AG10803 (cell line): ENCODE data around the gene CMSS1.
"Not testable (repeated sequence)": the region's sequence is repeated elsewhere in the genome, so short reads cannot be mapped to it uniquely, and the experiment has no call there.

Experiments
- DNase-seq: peaks from one replicate; pipeline ENCODE4 v3.0.0; 2010; ENCODE audit warnings: low read depth
- H3K4me3 ChIP-seq: 2 replicates; pipeline ENCODE4 v1.5.1; 2011; ENCODE audit warnings: mild to moderate bottlenecking, low read length, control low read depth
- TF ChIP-seq, protein P1 (sequence below): conservative IDR thresholded peaks from 2 replicates; pipeline ENCODE4 v1.5.1; 2011; ENCODE audit warnings: mild to moderate bottlenecking, low read length, control low read depth, inconsistent platforms

The CMSS1 gene

DNA sequence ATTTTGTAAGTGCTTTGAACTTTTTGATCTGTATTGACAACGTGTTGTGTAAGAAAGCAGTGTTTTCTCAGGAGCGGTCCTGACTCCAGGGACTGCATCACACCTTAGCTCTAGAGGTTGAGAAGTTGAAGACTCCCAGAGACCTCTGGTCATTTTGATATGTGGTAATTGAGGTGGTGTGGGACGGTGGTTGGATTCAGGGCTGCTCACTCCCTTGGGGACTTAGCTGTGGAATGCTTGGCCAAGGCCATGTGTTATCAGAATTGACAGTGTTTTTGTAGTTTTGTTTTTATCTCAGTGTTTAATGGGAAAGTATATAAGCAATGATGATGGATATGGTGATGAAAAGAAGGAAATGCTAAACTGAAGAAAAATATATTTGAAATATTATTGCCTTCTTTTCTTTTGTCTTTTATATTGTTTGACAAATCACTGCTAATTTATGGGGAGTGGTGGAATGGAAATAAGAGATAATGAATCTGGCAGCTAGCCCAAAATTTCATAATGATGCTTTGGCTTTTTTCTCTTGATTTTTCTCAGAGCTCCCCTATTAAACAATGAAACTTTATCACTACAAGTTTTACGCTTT, 16.0 kb downstream of the CMSS1 start:
- TF ChIP-seq, protein P1, sequence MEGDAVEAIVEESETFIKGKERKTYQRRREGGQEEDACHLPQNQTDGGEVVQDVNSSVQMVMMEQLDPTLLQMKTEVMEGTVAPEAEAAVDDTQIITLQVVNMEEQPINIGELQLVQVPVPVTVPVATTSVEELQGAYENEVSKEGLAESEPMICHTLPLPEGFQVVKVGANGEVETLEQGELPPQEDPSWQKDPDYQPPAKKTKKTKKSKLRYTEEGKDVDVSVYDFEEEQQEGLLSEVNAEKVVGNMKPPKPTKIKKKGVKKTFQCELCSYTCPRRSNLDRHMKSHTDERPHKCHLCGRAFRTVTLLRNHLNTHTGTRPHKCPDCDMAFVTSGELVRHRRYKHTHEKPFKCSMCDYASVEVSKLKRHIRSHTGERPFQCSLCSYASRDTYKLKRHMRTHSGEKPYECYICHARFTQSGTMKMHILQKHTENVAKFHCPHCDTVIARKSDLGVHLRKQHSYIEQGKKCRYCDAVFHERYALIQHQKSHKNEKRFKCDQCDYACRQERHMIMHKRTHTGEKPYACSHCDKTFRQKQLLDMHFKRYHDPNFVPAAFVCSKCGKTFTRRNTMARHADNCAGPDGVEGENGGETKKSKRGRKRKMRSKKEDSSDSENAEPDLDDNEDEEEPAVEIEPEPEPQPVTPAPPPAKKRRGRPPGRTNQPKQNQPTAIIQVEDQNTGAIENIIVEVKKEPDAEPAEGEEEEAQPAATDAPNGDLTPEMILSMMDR: no peak
- no peak overlapping the region for H3K4me3 ChIP-seq
- DNase-seq: no peak

DNA sequence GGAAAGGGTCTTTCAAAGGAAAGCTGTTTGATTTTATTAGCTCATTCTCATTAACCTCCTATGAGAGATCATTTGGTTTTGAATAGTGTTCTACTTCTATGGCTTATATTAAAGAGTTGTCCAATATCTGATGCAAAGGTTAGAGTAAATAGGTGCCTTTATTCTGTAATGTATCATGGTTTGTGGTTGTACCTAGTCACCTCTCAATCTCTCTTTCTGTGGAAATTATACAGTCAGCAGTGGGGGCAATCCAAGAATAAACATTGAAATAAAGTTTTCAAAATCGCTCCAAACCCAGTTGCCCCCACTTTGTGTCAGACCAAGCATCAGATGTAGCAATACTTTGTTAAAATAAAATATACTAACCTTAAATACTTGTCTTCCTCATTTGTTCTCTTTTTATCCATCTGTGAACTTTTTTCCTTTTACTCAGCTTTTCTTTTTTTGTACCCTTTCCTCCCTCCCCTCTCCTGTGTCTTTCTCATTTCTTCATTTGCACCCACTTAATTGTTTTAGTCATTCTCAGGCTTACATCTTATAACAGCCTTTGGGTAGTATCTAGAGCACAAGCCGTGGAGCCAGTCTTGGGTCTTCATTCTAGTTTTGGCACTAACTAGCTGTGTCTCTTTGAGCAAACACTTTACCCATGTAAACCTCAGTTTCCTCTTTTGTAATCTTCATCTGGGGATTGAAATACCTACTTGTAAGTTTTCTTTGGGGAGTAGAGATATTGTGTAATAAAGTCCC, 16.7 kb downstream of the CMSS1 start:
- no peak for DNase-seq
- no peak overlapping the region for H3K4me3 ChIP-seq
- TF ChIP-seq, protein P1: no peak

GRCh38 chr3:99836681-99837080, 19.0 kb downstream of the CMSS1 start:
- H3K4me3 ChIP-seq: no peak overlapping the region
- no peak for DNase-seq
- TF ChIP-seq, protein P1: no peak

- TF ChIP-seq, protein P1: no peak
- no peak overlapping the region for H3K4me3 ChIP-seq
- no peak for DNase-seq
These were observed 20.1 kb downstream of the CMSS1 start for GRCh38 chr3:99837715-99838114.

DNA sequence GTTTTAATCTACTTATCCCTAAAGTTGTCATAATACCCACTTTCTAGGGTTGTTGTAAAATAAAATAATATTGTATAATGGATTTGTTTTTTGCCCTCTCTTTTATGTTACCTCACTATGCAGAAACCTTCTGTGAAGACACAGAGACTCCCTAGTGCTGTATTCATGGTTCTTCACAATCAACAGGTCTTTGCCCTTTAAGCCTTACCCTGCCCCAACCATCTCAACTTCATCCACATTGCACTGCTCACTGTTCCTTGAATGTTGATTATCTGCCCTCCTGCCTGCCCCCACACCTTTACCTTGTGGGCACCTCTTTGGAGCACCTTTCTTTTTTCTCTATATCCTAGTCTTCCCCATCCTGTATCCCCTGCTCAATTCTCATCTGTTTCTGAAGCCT, 21.1 kb downstream of the CMSS1 start:
- TF ChIP-seq, protein P1: no peak

GRCh38 chr3:99839613-99840012, 22.0 kb downstream of the CMSS1 start:
- no peak for DNase-seq
- no peak overlapping the region for H3K4me3 ChIP-seq
- TF ChIP-seq, protein P1: no peak

More for the DNA sequence above, 21.1 kb downstream of the CMSS1 start:
- DNase-seq: no peak
- H3K4me3 ChIP-seq: no peak overlapping the region

DNA sequence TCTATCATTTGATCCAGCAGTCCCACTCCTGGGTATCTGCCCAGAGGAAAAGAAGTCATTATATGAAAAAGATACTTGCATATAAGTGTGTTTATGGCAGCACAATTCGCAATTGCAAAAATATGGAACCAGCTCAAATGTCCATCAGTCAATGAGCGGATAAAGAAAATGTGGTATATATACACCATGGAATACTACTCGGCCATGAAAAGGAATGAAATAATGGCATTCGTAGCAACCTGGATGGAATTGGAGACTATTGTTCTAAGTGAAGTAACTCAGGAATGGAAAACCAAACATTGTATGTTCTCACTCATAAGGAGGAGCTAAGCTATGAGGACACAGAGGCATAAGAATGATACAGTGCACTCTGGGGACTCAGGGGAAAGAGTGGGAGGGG, 24.3 kb downstream of the CMSS1 start:
- not testable (repeated sequence) for H3K4me3 ChIP-seq, DNase-seq
